GM13976 (cell line): Measurements from ENCODE around the gene SLIT1.

Source experiments
- DNase-seq: peaks from one replicate; pipeline ENCODE4 v3.0.0; 2012; ENCODE audit warnings: low spot score
- CTCF ChIP-seq: IDR thresholded peaks from 2 replicates; pipeline ENCODE4 v1.5.1; 2012; ENCODE audit warnings: borderline replicate concordance, mild to moderate bottlenecking; ENCODE audit not compliant: insufficient read depth; ENCODE audit errors: extremely low read depth, missing control alignments, control extremely low read depth
- in situ Hi-C: fragments of 300-500 bp; cut with MboI; formaldehyde crosslinking; loops from one replicate; pipeline ENCODE4 v1.12.0; 2022; ENCODE audit warnings: low sequenced_read_pairs, mixed read lengths, inconsistent platforms; ENCODE audit not compliant: unreplicated experiment

Gene SLIT1

GRCh38 chr10:96978621-96979154, 207.1 kb downstream of the SLIT1 start:
- TF ChIP-seq CTCF, result no peak

GRCh38 chr10:96975136-96975535, 210.6 kb downstream of the SLIT1 start:
- no peak for DNase-seq
- in situ Hi-C loops, result no loop called here
- no peak for TF ChIP-seq CTCF

More at GRCh38 chr10:96978621-96979154, 207.1 kb downstream of the SLIT1 start:
- in situ Hi-C loops, result no loop called here
- peak; percentile 60 for DNase-seq

GRCh38 chr10:96973809-96974747, 211.7 kb downstream of the SLIT1 start:
- in situ Hi-C loops, result no loop called here
- no peak for TF ChIP-seq CTCF
- no peak for DNase-seq

- no peak for DNase-seq
- in situ Hi-C loops, result no loop called here
- no peak for TF ChIP-seq CTCF
Observed at GRCh38 chr10:96972264-96972663, 213.5 kb downstream of the SLIT1 start.

- no peak for DNase-seq
- in situ Hi-C loops, result no loop called here
- no peak for TF ChIP-seq CTCF
Observed at GRCh38 chr10:96971324-96971723, 214.4 kb downstream of the SLIT1 start.

GRCh38 chr10:96968682-96969423, 216.9 kb downstream of the SLIT1 start:
- no peak for DNase-seq
- in situ Hi-C loops, result no loop called here
- TF ChIP-seq CTCF, result no peak
